Ovary (tissue), 3 donors: Measurements from ENCODE around the gene SELENOW.

Source experiments
- EP300 ChIP-seq: sonication (generic); formaldehyde crosslinking; IDR thresholded peaks from one replicate; pipeline ENCODE4 v1.6.1; 2017; ENCODE audit warnings: antibody characterized with exemption
- POLR2A ChIP-seq: fragments of 450-650 bp; IDR thresholded peaks from one replicate; pipeline ENCODE4 v1.6.1; 2017; ENCODE audit warnings: antibody characterized with exemption, mild to moderate bottlenecking, moderate library complexity
- TF ChIP-seq, protein P1 (sequence below), 3 donors: fragments of 450-650 bp in 2 of 3; fragments of 200-600 bp in 1 of 3; IDR thresholded peaks; one replicate each; pipeline versions ENCODE4 v1.5.1 to v1.8.0; 2016 to 2022; ENCODE audit warnings: antibody characterized with exemption in 3 of 3, mild to moderate bottlenecking in 1 of 3
- donor health status: DM: no; HTN: no; CAD: no.

- TF ChIP-seq, protein P1, sequence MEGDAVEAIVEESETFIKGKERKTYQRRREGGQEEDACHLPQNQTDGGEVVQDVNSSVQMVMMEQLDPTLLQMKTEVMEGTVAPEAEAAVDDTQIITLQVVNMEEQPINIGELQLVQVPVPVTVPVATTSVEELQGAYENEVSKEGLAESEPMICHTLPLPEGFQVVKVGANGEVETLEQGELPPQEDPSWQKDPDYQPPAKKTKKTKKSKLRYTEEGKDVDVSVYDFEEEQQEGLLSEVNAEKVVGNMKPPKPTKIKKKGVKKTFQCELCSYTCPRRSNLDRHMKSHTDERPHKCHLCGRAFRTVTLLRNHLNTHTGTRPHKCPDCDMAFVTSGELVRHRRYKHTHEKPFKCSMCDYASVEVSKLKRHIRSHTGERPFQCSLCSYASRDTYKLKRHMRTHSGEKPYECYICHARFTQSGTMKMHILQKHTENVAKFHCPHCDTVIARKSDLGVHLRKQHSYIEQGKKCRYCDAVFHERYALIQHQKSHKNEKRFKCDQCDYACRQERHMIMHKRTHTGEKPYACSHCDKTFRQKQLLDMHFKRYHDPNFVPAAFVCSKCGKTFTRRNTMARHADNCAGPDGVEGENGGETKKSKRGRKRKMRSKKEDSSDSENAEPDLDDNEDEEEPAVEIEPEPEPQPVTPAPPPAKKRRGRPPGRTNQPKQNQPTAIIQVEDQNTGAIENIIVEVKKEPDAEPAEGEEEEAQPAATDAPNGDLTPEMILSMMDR (IDR thresholded peaks at IDR 0.05), result no peak
- no peak for TF ChIP-seq POLR2A
- TF ChIP-seq EP300, result no peak
Measured at GRCh38 chr19:47821460-47822020, 43.0 kb downstream of the SELENOW start, which contains the start of gene CRX.
